EL (cell line): ENCODE data around the gene BRD7.

ENCODE experiments used
- DNase-seq: peaks from one replicate; pipeline ENCODE4 v3.0.0-alpha.2; 2016

The BRD7 gene

GRCh38 chr16:50302472-50303005, 66.2 kb downstream of the BRD7 start:
- no peak for DNase-seq

- peak; percentile 83 for DNase-seq
These were observed 66.9 kb downstream of the BRD7 start for GRCh38 chr16:50301626-50302471.

- no peak for DNase-seq
These were observed 67.7 kb downstream of the BRD7 start for GRCh38 chr16:50300942-50301625.

GRCh38 chr16:50299508-50300105, 69.2 kb downstream of the BRD7 start:
- no peak for DNase-seq

GRCh38 chr16:50298591-50299507, 69.9 kb downstream of the BRD7 start:
- no peak for DNase-seq

- no peak for DNase-seq
These were observed 70.7 kb downstream of the BRD7 start for GRCh38 chr16:50298075-50298460.

GRCh38 chr16:50297301-50298074, 71.3 kb downstream of the BRD7 start:
- no peak for DNase-seq

GRCh38 chr16:50296807-50297206, 72.0 kb downstream of the BRD7 start:
- DNase-seq: no peak

GRCh38 chr16:50295541-50296132, 73.2 kb downstream of the BRD7 start:
- DNase-seq: no peak

- DNase-seq: no peak
These were observed 73.8 kb downstream of the BRD7 start for GRCh38 chr16:50294955-50295354.

- DNase-seq: no peak
These were observed 74.6 kb downstream of the BRD7 start for GRCh38 chr16:50293994-50294855.

GRCh38 chr16:50293041-50293783, 75.6 kb downstream of the BRD7 start:
- no peak for DNase-seq

GRCh38 chr16:50292566-50292948, 76.2 kb downstream of the BRD7 start:
- no peak for DNase-seq

- DNase-seq: no peak
These were observed 76.8 kb downstream of the BRD7 start for GRCh38 chr16:50291719-50292565.

GRCh38 chr16:50290856-50291255, 77.9 kb downstream of the BRD7 start:
- DNase-seq: no peak

GRCh38 chr16:50289950-50290764, 78.6 kb downstream of the BRD7 start:
- no peak for DNase-seq

- DNase-seq: no peak
These were observed 79.9 kb downstream of the BRD7 start for GRCh38 chr16:50288920-50289319.

GRCh38 chr16:50288026-50288425, 80.8 kb downstream of the BRD7 start:
- DNase-seq: no peak
